ENCODE results near the gene GPC6.

DNA sequence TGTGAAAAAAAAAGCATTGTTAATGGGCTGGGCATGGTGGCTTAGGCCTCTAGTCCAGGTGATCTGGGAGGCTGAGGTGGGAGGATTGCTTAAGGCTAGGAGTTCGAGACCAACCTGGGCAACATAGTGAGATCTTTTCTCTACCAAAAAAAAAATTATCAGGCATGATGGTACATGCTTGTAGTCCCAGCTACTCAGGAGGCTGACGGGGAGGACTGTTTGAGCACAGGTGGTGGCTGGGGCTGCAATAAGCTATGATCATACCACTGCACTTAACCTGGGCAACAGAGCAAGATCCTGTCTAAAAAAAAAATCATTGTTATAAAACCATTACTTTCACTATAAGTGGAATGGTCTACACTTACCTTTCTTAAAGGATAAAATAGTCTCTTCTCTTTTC is 30.4 kb downstream of the GPC6 start:
- TF ChIP-seq, protein P1, sequence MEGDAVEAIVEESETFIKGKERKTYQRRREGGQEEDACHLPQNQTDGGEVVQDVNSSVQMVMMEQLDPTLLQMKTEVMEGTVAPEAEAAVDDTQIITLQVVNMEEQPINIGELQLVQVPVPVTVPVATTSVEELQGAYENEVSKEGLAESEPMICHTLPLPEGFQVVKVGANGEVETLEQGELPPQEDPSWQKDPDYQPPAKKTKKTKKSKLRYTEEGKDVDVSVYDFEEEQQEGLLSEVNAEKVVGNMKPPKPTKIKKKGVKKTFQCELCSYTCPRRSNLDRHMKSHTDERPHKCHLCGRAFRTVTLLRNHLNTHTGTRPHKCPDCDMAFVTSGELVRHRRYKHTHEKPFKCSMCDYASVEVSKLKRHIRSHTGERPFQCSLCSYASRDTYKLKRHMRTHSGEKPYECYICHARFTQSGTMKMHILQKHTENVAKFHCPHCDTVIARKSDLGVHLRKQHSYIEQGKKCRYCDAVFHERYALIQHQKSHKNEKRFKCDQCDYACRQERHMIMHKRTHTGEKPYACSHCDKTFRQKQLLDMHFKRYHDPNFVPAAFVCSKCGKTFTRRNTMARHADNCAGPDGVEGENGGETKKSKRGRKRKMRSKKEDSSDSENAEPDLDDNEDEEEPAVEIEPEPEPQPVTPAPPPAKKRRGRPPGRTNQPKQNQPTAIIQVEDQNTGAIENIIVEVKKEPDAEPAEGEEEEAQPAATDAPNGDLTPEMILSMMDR (IDR thresholded peaks at IDR 0.05 in 8 of 11, conservative IDR thresholded peaks at IDR 0.05 in 3 of 11) = no peak
- no peak for TF ChIP-seq POLR2AphosphoS5 (IDR thresholded peaks at IDR 0.05)
